Hematopoietic multipotent progenitor cell treated with erythropoietin and hydrocortisone succinate and interleukin-3 and kit ligand, for 6 days (in vitro differentiated cells): ENCODE data around the gene MRPL27.
"Not testable (repeated sequence)": the region's sequence is repeated elsewhere in the genome, so short reads cannot be mapped to it uniquely, and the experiment has no call there.

ENCODE experiments used
- DNase-seq: peaks from one replicate; pipeline ENCODE4 v3.0.0-alpha.2; 2015

MRPL27 gene

DNA sequence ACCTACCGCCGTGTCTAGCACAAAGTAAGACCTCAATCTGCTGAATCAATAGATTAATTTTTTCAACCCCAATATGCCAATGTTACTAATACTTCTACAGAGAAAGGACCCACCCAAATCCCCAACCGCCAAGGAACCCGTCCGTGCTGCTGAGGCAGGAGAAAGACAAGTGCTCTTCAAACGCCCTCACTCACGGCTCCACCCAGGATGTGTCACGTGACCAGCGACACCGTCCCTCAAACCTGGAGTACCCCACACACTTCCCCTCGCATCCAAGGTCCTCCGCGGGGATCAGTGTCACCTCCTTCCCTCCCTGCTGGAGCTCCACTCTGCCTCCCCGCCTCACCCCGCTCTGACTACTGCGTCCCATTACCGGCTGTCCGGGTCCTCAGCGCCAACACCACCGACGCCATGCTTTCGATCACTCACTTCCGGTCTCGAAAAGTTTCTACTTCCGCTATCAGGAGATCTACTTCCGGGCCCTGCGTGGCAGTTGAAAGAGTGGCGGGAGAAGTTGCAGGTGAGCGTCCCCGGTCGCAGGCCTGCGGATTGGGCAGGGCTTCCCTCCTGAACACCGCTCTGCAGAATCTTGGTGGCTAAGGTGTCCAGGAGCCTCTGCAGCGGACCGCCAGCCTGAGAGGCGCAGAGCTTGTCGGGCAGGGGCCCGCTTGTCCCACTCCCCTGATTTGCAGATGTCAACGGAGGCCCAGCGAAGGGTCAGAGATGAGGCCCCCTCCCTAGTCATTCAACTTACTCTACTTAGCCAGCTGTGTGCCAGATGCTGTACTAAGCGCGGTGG is at the start of gene MRPL27, which contains the start of gene EME1:
TSS of gene MRPL27 (minus strand) at position 427 of the 799 bp plus-strand sequence. CDS start at position 413, 14 bp downstream.
TSS of gene EME1 (plus strand) at position 472 of the 799 bp plus-strand sequence. CDS start 1,980 bp downstream, outside the sequence.
- DNase-seq, result peak; percentile 97

DNA sequence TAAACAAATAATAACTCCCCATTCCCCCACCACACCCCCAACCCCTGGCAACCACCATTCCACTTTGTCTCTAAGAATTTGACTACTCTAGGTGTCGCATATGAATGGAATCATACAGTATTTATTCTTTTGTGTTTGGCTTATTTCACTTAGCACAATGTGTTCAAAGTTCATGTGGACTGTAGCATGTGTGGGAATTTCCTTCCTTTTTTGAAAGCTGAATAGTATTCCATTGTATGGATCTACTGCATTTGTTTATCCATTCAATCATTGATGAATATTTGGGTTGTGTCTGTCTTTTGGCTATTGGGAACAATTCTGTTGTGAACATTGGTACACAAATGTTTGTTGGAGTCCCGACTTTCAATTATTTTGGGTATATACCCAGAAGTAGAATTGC is 49.8 kb upstream of the MRPL27 start:
- no peak for DNase-seq

DNA sequence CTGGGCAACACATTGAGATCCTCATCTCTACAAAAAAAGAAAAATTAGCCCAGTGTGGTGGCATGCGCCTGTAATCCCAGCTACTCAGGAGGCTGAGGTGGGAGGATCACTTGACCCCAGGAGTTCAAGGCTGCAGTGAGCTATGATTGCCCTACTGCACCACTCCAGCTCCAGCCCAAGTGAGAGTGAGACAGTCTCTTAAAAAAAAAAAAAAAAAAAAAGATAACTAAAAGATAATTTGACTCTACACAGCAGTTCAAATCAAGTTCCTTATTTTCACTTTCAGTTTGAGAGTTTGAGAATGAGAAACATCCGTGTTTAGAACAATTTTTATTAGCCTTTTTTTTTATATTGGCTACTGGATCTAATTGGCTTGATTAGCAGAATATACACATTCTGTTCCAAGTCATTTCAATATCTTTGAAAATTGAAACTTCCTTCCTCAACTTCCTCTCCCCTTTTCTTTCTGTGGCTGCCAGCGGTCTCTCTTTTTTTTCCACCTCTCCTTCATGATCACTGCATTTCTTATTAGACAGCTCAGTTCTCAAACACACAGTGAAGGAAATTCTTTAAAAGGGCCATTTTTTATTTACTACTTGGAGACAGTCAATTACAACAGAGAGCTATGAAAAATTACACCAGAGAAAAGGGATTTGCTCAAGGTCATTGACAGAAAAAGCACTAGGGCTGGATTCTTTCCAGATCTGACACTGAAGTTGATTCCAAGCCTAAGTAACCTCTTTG is 48.5 kb upstream of the MRPL27 start:
- DNase-seq, result peak; percentile 70

DNA sequence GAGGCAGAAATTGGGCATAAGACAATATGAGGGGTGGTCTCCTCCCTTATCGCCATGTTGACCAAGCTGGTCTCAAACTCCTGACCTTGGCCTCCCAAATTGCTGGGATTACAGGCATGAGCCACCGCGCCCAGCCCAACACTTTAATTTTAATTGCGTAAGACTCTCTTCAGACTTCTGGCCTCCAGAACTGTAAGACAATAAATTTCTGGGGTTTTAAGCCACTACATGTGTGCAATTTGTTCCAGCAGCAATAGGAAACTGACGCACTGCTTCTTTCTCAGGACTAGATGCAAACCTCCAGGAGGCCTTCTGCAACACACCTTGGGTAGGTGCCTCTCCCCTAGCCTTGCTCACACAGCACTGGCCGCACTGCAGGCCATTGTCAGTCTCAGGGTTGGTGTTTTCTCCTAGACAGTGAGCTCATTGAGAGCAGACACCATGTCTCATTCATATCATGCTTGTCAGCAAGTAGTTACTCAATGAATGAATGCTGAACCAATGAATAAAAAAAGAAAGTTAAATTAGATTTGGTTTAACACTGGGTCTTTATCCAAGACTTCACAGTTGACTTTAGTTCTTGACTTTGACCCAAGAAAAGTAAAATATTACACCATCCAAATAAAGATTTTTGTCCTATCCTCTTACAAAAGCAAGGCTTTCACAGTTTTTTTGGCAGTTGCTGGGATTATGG is 47.6 kb upstream of the MRPL27 start:
- DNase-seq, result no peak

DNA sequence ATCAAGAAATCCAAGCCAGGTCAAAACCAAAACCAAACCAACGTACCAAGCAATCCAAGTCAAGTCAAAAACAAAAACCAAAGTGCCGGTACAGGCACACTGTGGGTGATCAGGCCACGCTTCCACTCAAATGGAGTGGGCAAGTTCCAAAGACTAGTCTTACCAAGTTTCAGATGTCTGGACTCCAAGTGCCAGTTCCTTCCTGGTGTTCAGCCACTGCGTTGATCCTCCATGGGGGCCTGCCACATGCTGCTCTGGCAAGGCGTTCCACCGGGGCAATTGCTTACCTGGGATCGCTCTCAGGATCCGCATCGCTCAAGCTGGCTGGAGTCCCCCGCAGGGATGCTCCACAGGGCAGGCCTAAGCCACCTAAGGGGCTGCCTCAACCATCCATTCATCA is 46.6 kb upstream of the MRPL27 start:
- DNase-seq, result not testable (repeated sequence)

DNA sequence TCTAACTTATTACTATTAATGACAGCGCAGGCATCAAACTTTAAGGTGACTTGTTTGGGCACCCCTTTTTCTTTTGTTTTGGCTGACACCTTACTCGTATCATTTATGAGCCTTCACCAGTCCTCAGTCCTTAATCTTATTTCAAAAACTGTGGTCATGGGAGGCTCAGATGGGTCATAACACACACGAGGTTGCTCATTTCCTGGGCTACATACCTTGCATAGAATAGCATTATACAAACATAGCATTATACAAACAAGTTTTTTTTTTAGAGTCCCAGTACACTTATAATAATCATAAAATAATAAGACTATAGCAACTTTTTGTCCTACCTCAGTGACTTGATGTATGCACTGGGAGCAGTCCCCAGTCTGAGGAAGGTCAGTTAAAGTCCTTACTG is 41.8 kb upstream of the MRPL27 start:
- DNase-seq, result no peak

DNA sequence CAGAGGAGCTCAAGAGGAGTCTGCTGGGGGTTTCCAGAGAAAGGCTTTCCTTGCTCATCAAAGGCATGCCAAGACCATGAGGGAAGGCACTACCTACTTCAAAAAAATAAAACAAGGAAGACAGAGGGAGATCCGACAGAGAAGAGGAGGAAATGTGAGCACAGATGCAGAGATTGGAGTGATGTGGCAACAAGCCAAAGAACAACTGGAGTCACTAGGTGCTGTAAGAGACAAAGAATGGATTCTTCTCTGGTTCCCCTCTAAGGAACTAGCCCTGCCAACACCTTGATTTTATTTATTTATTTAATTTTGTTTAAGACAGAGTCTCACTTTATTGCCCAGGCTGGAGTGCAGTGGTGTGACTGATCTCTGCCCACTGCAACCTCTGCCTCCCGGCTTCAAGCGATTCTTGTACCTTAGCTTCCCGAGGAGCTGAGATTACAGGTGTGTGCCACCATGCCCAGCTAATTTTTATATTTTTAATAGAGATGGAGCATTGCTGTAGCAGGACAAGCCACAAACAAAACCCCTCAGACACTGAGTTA is 39.3 kb upstream of the MRPL27 start:
- peak; percentile 24 for DNase-seq

DNA sequence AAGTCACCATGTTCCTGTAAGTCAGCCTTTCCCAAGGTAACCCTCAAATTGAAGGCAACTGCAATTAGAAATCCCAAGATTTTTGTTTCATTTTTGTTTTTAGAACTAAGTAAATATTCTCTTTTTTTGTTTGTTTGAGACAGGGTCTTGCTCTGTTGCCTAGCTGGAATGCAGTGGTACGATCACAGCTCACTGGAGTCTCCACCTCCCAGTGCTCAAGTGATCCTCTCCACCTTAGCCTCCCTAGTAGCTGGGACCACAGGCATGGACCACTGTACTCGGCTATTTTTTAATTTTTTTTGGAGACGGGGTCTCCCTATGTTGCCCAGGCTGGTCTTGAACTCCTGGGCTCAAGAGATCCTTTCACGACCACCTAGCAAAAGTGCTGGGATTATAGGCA is 34.9 kb upstream of the MRPL27 start:
- DNase-seq, result no peak

DNA sequence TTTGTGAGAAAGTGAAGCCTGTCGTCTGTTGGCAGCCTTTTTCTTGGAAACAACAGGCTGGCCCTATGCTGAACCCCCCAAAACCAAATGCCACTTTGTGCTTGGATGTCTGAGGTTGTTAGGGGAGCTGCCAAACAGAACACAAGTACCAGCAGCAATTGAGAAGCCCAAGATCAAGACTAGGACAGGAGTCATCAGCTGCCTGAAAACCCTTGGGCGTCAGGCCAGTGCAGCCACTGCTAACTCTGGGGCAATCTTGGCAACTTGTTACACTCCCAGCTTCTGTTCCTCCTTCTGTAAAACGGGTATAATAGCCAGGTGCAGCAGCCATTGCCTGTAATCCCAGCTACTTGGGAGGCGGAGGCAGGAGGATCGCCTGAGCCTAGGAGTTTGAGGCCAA is 33.6 kb upstream of the MRPL27 start:
- no peak for DNase-seq

DNA sequence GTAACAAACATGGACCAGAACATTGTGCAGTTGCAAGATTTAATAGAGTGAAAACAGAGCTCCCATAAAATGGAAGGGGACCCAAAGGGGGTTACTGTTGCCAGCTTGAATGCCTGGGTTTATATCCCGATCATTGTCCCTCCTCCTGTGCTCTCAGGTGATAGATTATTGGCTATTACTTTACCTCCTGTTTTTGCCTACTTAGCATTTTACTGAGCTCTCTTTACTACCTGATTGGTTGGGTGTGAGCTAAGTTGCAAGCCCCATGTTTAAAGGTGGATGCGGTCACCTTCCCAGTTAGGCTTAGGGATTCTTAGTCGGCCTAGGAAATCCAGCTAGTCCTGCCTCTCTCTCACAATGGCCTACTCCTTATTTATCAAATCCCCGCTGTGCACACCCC is 32.4 kb upstream of the MRPL27 start:
- not testable (repeated sequence) for DNase-seq

DNA sequence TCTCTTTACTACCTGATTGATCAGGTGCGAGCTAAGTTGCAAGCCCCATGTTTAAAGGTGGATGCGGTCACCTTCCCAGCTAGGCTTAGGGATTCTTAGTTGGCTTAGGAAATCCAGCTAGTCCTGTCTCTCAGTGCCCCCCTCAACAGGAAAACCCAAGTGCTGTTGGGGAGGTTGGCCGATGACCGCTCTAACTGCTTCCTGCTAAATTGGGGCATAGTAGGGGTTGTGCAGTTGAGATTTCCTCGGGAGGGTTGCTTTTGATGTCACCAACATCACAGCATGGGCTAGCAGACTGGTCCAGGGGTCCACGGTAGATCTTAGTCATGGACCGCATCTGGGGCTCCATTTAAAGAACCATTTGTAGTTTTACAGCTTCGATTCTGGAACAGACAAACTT is 26.6 kb upstream of the MRPL27 start:
- not testable (repeated sequence) for DNase-seq

DNA sequence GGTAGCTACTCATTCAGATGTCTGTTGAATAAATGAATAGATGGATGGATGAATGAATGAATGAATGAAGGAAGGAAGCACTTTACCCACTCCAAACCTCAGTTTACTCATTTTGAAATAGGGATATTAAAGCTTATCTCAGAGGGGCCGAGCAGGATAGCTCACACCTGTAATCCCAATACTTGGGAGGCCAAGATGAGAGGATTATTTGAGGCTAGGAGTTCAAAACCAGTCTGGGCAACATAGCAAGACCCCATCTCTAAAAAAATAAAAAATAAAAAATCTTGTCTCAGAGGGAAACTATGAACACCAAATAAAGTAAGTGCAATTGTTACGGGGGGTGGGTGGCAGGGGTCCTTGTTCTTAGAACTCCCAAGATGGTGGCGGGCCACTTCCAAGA is 25.7 kb upstream of the MRPL27 start:
- DNase-seq, result not testable (repeated sequence)

DNA sequence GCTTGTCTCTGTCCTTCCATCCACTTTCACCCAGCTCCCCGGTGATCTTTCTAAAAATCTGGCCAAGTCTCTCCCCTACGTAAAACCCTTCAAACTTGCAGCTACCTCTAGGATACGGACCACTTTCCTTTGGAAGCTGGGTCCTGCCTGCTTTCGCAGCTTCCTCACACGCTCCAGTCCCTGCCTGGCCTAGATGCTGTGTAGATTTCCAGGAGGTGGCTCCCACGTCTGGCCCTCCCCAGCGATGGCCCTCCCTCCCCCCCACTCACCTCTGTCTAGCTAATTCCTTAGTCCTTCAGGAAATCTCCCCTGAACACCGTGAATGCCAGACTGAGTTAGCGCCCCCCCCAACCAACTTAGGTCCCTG is 24.9 kb upstream of the MRPL27 start:
- no peak for DNase-seq

DNA sequence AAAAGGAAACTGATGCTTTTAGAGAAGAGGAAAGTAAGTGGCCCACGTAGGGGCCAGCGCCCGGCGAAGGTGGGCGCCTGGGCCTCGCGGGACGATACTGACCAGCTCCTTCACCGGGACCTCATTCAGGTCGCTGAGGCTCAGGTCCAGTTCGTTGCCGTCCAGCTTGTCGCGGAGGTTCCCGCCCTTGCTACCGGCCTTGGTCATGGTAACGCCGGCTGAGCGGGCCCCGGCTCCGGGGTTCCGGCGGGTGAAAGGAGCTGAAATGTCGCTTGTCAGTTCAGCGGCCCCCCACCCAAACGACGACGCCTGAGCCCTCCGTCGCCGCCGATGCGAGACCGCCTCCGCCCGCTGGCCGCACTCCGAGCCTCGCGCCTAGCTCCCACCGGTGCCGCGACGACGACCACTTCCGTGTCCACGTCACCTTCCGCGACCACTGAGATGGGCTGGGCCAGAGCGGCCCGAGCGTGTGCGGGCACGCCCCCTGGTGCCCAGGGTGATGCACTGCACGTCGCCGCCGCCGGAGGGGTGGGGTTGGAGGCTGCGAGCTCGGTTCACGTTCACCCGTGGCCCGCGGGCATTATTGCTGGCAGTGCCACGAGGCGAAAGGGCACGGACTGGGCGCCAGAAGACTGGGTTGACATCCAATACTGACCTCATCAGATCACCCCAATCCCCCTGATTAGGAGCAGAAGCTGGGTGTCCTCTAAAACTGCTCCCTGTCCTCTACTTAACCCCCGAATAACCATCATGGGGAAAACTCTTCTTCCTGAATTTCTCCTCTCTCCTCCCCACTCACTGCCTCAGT is 24.3 kb upstream of the MRPL27 start, which contains the start of gene LRRC59:
TSS of gene LRRC59 (minus strand) at position 413 of the 808 bp plus-strand sequence. CDS start at position 207, 206 bp downstream.
- peak; percentile 92 for DNase-seq

DNA sequence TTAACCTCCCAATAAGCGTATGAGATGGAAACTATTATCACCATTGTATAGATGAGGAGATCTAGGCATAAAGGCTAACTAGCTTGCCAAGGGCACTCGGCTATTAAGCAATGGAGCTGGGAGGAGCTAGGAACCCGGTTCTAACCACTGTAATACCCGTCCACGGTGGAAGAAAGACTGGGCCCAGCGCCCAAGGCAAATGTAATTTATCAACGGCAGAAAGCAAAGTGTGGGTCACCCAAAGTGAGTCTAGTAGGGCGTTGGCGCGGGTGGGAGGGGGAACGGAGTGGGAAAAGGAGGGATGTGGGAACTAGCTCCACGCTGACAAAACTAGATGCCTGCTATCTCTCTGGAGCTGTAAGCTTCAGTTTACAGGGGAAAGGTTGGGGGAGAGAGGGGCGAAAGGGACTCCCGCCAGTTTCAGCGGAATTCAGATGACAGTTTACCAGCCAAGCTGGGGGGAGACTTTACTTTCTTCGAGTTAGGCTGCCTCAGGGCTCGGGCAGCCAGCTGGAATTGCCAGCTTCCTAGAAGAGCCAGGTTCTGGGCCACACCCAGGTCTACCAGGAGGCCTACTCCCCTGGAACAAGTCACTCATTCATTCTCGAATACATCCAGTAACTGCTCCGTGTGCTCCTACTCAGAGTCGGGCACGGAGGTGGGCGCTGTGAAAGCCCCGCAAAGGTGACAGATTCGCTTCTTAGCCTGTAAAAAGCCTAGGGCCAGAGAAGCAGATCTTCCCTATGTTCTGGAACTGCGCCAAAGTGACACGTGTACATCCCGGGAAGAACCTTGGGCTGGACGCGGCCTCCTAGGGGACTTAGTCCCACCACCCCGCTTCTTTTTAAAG is 23.5 kb upstream of the MRPL27 start:
- peak; percentile 72 for DNase-seq

DNA sequence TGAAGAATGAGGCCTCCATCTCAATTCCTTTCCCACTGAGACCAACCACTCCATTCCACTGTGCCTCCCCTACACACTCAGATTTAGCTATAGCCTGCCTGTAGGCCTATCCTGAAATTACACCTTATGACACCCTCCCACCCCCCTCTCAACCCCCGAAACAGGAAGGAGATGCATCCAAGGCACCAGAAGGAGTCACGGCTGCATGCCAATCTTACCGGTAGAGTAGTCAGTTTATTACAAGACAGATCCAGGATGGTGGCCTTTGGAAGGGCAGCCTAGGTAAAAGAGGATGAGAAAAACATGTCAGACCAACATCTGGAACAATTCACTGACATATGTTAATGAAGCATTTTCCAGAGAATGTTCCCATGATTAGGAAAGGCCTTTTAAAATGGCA is 21.7 kb upstream of the MRPL27 start:
- DNase-seq, result peak; percentile 46

DNA sequence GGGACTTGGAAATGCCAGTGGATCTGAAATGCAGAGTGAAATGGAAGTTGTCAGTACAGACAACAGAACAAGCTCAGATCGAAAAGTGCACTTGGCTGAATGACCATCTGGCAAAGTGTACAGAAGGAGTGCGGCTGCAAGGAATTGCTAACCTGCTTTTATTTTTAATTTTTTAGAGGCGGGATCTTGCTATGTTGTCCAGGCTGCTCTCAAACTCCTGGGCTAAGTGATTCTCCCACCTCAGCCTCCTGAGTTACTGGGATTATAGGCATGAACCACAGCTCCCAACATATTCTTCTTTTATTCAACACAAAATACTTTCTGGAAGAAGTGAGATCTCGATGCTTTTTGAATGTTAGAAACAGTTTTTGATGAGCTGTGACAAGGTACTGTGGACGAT is 20.7 kb upstream of the MRPL27 start:
- no peak for DNase-seq

DNA sequence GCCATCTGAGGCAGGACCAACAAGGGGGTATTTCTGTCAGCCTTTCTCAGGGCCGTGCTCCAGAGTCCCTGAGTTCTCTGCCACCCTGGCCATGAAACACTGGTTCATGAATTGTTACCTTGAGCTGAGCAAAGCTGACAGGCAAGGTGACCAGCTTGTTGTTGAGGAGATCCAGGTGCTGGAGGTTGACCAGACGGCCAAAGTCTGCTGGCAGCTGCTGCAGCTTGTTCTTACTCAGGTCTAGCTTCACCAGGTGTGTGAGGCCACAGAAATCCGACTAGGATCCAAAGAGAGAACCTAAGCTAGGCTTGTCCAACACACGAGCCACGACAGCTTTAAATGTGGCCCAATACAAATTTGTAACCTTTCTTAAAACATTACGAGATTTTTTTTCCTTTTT is 19.6 kb upstream of the MRPL27 start:
- DNase-seq, result no peak

DNA sequence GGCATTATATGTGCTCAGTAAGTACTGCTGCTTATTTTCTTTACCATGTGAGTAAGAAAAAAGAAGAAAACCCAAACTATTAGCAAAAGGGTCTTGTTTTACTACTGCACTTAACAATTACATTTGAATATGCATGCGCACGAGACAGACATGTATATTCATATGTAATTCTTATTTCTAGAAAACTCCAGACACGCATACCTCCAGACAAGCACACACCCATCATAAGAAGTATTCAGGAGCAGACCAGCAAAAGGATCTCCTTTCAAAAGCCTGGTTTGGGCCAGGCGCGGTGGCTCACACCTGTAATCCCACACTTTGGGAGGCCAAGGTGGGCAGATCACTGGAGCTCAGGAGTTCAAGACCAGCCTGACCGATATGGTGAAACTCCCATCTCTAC is 16.6 kb upstream of the MRPL27 start:
- DNase-seq, result no peak

DNA sequence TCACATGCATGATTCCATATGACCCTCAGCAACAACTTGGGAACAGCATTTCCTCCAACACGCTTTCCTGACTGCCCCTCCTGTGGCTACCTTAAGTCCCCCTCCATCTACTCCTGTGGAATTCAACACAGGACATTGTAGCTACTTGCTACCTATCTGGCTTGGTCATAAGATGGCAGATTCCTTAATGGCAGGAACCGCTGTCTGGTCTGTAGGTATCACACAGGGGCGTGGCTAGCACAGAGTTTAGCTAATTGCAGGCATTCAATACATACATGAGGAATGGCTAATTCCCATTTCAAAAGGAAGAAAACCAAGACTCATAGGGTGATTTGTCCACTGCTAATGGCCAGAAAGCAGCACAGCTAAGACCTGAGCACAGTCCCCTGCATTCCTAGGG is 15.7 kb upstream of the MRPL27 start:
- DNase-seq, result no peak

DNA sequence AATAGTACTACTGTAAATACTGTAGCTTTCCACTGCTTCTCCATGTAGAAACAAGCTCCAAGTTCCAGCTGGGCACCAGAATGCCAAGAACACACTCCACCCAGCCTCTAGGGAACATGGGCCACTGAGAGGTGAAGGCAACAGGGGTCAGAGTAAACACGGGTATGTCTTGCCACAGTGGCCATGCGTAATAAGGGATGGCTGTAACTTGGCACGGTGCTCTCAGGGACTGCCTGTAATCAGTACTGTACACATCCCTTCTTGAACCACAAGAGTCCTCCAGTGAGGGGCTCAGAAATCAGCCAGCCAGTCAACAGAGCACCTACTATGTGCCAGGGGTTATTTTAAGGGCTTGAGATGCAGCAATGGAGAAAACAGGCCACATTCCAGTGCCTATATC is 13.5 kb upstream of the MRPL27 start:
- DNase-seq, result no peak
